NCI-H1105 treated with DMSO at 0.1 percent for 48 hours (cell line): ENCODE results near the gene FAM120AOS.
A peak's percentile ranks its signal among the peaks of the same experiment; 100 is the strongest.
"Not testable (repeated sequence)": the region's sequence is repeated elsewhere in the genome, so short reads cannot be mapped to it uniquely, and the experiment has no call there.

Source experiments
- DNase-seq: peaks from one replicate; lab custom pipeline; 2025; lab: John Stamatoyannopoulos, UW

The FAM120AOS gene

GRCh38 chr9:93467062-93467416 is 13.7 kb upstream of the FAM120AOS start:
- DNase-seq = no peak

GRCh38 chr9:93466416-93467061 is 13.2 kb upstream of the FAM120AOS start:
- no peak for DNase-seq

GRCh38 chr9:93465855-93466254 is 12.5 kb upstream of the FAM120AOS start:
- no peak for DNase-seq

- DNase-seq = no peak
Observed at GRCh38 chr9:93464876-93465275, 11.5 kb upstream of the FAM120AOS start.

GRCh38 chr9:93464395-93464794 is 11.0 kb upstream of the FAM120AOS start:
- no peak for DNase-seq

- DNase-seq = no peak
Observed at GRCh38 chr9:93463638-93464248, 10.4 kb upstream of the FAM120AOS start.

- DNase-seq = no peak
Observed at GRCh38 chr9:93461821-93462220, 8.4 kb upstream of the FAM120AOS start.

- no peak for DNase-seq
Observed at GRCh38 chr9:93461414-93461743, 8.0 kb upstream of the FAM120AOS start.

GRCh38 chr9:93460689-93461413 is 7.5 kb upstream of the FAM120AOS start:
- DNase-seq = no peak

GRCh38 chr9:93459432-93459847 is 6.1 kb upstream of the FAM120AOS start:
- no peak for DNase-seq

- no peak for DNase-seq
Observed at GRCh38 chr9:93458712-93459111, 5.3 kb upstream of the FAM120AOS start.

- no peak for DNase-seq
Observed at GRCh38 chr9:93457006-93457405, 3.6 kb upstream of the FAM120AOS start.

- no peak for DNase-seq
Observed at GRCh38 chr9:93456504-93456903, 3.1 kb upstream of the FAM120AOS start.

GRCh38 chr9:93456022-93456421 is 2.6 kb upstream of the FAM120AOS start:
- DNase-seq = no peak

- DNase-seq = no peak
Observed at GRCh38 chr9:93452710-93453046, 703 bp downstream of the FAM120AOS start.

- peak; percentile 23 for DNase-seq
Observed at GRCh38 chr9:93451849-93452709, 1.3 kb downstream of the FAM120AOS start.

- DNase-seq = peak; percentile 65
Observed at GRCh38 chr9:93450945-93451815, 2.2 kb downstream of the FAM120AOS start, which contains the start of gene FAM120A. TSS of gene FAM120A (plus strand) at chr9:93451685. CDS start at chr9:93451916, 231 bp downstream.

GRCh38 chr9:93447655-93448054 is 5.7 kb downstream of the FAM120AOS start:
- no peak for DNase-seq

- DNase-seq = no peak
Observed at GRCh38 chr9:93446073-93446472, 7.3 kb downstream of the FAM120AOS start.

GRCh38 chr9:93440896-93441580 is 12.3 kb downstream of the FAM120AOS start:
- no peak for DNase-seq

GRCh38 chr9:93439301-93439700 is 14.1 kb downstream of the FAM120AOS start:
- not testable (repeated sequence) for DNase-seq
